Germinal center (tissue), 1 donor: Measurements from ENCODE around the gene SPATA2L.
A peak's percentile ranks its signal among the peaks of the same experiment; 100 is the strongest.
"Not testable (repeated sequence)": the region's sequence is repeated elsewhere in the genome, so short reads cannot be mapped to it uniquely, and the experiment has no call there.

ENCODE experiments used
- DNase-seq: peaks from one replicate; pipeline ENCODE4 v3.0.0; 2012; ENCODE audit warnings: mixed read lengths, low spot score

The SPATA2L gene

DNA sequence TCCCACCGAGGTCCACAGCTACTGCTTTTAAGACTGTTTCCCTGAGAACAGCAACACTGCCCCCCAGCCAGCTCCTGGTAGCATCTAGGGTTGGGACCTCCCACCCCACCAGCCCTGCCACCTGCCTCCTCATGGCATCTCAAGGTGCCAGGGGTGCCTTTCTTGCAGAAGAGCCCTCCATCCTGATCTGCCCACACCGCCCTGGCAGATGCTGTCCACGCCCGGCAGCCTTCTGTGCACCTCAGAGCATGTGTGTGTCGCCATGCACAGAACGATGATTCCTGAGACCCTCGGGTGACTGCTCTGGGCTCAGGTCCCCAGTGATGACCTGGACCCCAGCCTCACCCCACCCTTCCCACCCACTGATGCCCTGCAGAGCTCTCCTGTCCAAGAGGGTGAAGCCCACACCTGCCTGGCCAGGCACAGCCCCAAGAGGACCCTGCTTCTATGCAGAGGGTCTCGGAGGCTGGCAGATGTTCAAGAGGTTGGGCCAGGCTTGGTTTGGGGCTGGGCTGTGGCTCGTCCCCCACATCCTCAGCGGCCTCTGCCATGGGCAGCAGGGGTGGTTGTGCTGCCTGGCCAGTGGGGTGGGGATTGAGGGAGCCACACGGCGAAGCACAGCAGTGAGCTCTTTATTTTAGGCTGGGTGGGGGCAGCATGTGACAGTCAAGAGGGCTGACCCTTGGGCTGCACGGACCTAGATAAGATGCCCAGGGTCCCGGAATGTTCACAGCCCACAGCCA lies 5.2 kb upstream of the SPATA2L start:
- DNase-seq: no peak

DNA sequence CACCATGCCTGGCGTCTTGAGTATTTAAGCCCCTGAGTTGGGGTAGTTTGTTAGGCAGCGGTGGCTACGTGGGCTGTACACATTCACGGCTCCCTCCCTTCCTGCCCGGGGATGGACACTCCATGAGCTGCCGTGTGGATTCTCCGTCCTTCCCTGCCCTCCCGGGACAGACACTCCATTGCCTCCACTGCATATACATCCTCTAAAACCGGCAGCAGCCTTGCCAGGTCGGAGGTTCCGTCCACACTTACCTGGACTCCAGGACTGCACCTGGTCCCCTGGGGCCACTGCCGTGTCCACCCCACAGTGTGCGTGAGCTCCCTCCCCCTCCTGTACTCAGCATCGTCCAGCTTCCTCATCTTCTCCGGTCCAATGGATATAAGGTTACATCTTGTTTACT lies 3.5 kb upstream of the SPATA2L start:
- DNase-seq: no peak

DNA sequence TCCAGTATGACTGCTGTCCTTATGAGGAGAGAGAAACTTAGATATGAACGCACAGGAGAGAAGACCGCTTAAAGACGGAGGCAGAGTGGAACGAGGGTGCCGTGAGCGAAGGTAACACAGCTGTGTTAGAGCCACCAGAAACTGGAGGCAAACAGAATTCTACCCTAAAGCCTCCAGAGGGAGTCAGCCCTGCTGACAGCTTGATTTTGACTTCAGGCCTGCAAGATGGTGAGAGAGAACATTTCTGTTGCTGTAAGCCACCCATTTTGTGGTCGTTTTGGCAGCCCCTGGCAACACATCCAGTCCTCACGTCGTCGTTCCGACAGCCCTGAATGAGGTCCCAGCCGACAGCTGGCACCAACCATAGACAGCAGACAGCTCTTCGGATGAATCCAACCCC lies 2.8 kb upstream of the SPATA2L start:
- DNase-seq: no peak

DNA sequence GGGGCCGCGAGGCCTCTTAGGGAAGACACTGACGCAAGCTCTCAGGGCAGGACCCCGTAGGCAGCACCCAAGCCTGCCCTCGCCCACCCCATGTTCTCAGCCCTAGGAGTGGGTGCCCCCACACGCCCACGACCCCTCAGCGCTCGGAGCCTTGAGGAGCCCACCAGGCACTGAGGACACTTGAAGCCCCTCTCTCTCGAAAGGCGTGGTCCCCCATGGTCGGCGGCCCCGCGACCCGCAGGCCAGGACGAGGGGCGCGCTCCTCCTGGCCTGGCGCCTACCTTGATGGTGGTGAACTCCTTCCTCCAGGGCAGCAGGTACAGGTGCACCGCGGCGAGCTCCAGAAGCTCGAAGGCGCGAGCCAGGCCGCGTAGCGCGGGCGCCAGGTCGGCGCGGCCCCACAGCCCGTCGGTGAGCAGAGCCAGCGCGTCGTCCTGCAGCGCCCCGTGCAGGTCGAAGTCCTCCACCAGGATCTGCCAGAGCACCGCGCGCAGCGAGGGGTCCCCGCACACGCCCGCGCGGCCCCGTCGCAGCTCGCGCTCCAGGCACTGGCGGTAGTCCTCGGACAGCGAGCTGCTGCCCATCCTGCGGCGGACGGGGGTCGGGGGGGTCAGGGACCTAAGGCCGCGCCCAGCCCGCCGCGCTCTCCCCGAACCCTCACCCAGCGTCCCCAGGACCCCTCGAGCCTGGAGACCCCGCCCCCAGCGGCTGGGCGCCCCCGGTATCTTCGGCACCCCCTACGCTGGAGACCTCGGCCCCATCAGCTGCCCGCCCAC lies 668 bp downstream of the SPATA2L start:
- DNase-seq: peak; percentile 59

DNA sequence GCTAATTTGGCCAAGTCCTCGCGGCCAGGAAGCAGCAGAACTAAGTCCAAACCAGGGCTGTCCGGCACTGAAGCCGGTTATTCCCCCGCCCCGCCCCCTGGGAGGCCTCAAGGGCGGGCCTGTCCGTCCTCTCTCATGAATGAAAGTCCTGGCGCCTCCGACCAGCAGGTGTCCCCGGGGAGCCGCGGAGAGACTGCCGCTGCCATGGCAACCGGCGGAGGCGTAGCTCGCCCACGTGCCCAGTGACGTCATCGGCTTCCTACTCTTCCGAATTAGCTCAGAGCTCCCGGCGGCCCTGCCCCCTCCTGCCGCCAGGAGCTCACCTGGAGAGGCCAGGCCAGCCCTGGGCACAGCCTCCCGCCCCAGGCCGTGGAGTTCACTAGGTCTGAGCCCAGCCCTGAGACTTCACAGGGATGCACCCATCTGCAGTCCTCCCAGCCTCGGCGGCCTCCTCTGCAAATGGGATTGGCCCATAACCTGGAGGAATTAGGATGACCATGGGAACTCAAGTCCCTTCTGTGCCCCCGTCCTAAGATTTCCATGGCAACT lies 1.3 kb downstream of the SPATA2L start:
- peak; percentile 91 for DNase-seq

DNA sequence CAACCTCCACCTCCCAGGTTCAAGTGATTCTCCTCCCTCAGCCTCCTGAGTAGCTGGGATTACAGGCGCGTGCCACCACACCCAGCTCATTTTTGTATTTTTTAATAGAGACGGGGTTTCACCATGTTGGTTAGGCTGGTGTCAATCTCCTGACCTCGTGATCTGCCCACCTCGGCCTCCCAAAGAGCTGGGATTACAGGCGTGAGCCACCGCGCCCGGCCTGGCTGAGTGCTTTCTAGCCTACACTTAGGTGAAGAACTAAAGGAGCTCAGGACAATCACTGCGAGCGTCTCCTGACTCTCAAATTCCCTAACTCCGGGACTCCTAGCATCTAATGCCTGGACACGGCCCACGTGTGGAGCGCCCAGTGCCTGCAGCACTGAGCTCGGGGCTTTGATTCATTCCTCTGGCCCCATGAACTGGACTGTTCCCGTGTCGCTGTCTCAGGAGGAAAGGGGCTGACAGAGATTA lies 1.8 kb downstream of the SPATA2L start:
- not testable (repeated sequence) for DNase-seq

DNA sequence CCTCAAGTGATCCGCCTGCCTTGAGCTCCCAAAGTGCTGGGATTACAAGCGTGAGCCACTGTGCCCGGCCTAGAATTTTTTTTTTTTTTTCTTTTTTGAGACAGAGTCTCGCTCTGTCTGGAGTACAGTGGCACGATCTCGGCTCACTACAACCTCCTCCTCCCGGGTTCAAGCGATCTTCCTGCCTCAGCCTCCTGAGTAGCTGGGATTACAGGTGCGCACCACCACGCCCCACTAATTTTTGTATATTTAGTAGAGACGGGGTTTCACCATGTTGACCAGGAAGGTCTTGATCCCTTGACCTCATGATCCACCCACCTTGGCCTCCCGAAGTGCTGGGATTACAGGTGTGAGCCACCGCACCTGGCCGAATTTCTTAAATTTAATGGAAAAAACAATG lies 2.8 kb downstream of the SPATA2L start:
- not testable (repeated sequence) for DNase-seq

DNA sequence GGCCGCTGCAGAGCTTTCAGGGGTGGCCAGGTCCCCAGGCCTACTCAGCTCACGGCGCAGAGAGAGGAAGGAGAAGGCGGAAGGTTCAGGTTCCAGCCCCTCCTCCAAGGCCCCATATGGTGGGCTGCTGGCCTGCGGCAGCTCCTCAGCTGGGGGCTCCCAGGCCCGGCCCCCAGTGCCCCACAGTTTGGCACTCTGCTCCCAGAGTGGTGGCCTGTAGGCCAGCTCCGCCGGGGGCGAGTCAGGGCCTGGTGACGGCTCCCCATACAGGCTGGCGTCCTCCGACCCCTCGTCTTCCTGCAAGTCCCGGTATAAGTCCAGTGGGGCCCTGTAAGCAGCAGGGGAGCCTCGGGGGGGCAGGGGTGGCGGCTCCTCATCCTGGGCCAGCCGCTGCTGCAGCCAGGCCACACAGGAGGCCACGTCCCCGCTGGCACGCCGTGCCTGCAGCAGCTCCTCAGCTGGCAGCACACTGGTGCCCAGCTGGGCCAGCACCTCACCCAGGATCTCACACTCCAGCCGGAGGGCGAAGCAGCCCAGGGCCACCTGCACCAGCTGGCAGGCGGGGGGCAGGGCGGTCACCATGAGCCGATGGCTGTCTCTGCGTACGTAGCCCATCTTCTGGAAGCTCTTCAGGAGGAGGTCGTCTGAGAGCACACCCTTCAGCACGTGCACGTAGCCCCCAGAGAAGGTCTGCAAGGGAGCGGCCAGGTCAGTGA lies 3.7 kb downstream of the SPATA2L start:
- no peak for DNase-seq

DNA sequence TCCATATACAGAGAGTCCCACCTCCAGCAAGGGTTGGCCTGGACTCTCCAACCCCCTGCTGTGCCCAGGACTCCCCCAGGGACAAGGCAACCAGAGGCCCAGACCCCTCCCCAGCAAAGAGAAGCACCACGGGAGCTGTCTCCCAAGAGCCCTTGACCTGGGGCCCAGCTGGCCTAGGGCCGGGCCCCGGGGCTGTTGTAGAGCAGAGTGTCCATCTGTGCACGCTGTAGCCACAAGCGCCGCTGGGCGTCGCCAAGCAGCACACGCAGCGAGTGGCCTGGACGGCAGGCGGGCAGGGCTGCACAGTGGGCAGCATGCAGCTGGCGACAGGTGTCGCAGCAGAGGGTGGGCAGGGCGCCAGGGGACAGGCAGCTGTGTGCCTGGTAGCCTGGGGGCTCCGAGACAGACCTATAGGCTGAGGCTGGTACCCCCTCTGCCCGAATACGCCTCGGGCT lies 4.3 kb downstream of the SPATA2L start:
- no peak for DNase-seq

DNA sequence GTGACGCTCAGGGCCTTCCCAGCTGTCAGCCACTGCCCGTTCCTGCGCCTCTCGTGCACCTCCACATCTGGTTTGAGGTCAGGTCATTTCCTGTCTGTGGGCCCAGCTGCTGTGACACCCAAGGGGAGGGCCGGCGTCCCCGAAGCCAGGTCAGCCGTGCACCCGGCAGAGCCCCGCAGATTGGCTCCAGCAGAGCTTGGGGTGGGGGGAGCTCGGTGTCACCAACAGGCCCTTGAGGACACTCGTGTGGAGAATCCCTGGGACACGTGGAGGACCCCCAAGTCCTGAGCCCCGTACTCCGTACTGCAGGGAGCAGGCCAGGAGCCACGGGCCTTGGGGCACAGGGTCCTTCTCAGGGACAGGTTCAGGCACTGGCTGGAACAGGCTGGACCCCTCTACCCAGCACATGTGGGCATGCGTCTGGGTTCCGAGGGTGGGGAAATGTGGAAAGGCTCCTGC lies 4.8 kb downstream of the SPATA2L start:
- no peak for DNase-seq

DNA sequence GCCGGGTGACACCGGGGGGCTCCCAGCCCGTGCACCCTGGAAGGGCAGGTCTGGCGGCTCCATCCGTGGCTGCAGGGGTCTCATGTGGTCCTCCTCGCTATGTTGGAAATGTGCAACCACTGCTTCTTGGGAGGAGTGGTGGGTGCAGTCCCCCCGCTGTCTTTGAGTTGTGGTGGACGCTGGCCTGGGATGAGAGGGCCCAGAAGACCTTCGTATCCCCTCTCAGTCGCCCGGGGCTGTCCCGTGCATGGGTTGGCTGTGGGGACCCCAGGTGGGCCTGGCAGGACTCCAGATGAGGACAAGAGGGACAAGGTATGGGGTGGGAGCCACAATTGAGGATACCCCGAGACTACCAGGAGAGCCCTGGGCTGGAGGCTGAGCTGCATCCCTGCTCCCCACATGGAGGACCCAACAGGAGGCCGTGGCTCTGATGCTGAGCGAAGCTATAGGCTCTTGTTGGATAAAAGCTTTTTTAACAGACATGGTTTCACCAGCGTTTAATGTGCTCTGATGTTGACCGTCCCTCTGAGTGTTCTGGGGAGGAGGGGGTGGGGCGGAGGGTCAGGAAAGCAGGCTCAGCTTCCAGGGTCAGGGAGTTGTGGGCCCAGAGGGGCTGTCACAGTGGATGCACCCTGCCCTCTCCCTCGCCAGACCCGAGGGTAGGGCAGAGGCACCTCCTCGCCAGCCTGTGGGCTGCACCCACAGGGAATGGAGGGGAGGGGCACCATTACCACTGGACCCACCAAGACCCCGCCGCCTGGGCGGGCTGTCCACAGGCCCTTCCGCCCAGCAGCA lies 5.4 kb downstream of the SPATA2L start:
- no peak for DNase-seq

DNA sequence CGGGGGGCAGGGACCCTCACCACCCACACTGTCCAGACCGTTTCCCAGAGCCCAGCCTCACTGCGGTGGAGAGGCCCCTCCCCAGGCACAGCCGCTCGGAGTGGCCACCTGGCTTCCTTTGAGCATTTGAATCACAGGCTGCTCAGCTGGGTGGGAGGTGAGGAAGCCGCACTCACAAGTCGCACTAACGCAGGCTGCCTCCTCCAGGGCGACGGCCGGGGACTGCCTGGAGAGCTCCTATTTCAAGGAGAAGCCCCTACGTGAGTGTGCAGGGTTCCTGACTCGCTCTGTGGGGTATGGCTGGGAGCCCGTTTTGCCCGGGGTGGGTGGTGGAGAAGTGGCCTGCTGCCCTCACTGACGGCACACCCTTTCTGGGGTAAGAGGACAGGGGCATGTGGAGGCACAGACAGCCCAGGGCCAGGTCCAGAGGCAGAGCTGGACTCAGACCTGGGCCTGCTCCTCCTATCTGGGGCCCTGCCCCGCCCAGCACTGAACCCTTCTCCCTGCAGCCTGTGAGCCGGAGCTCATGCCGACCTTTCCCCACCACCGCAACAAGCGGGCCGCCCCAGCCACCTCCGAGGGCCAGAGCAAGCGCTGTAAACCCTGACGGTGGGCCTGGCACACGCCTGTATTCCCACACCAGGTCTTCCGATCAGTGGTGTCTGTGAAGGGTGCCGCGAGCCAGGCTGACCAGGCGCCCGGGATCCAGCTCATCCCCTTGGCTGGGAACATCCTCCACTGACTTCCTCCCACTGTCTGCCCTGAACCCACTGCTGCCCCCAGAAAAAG lies 6.2 kb downstream of the SPATA2L start:
- no peak for DNase-seq

DNA sequence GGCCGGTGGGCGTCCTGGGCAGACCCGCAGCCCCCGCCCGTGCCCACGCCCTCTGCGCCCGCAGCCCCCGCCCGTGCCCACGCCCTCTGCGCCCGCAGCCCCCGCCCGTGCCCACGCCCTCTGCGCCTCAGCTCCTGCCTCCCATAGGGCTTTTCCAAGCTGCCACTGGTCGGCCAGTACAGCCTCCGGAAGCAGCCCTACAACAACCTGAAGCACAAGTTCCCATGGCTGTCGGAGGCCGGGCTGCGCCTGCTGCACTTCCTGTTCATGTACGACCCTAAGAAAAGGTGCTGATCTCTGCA lies 6.8 kb downstream of the SPATA2L start:
- DNase-seq: not testable (repeated sequence)

DNA sequence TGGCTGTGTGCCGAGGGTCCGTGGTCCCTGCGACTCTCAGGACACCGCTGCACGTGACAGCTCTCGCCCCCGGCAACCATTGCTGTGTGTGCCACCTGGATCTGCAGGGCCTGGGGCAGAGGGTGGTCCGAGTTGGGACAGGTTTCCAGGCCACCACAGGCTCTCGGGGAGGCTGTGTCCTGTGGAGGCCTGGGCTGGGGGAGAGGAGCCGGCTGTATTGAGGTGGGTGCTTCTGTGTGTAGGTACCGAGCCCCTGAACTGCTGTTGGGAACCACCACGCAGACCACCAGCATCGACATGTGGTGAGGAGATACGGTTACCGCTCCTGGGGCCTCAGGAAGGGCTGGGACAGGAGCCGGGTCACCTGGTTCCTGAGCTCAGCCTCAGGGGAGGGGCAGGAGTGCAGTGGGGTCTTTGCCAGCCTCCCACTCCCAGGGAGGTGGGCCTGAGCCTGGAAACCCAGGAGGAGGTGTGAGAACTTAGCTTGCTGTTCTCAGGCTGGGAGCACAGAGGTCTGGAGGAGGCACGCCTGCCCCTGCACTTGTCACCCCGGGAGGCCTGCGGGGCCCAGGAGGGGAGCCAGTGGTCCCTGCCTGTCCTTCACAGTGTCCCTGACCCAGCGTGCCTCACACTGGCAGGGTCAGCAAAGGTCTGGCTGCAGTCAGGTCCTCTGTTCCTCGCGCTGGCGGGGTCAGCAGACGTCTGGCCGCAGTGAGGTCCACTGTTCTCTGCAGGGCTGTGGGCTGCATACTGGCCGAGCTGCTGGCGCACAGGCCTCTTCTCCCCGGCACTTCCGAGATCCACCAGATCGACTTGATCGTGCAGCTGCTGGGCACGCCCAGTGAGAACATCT lies 7.3 kb downstream of the SPATA2L start:
- no peak for DNase-seq

DNA sequence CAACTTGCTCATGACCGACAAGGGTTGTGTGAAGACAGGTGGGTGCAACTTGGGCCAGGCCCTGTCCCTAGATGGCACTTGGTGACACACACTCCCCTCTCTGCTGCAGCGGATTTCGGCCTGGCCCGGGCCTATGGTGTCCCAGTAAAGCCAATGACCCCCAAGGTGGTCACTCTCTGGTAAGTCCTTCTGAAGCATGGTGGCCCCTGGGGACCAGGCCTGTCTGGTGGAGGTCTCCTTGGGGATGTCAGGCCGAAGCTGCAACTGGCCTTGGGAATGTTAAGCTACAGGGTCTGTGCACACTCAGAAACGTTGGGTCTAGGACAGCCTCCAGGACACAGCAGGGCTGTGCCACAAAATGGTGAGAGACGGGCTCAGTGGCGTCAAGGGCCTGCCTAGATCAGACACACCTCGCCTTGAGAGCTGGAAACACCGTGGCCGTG lies 8.2 kb downstream of the SPATA2L start:
- DNase-seq: no peak

DNA sequence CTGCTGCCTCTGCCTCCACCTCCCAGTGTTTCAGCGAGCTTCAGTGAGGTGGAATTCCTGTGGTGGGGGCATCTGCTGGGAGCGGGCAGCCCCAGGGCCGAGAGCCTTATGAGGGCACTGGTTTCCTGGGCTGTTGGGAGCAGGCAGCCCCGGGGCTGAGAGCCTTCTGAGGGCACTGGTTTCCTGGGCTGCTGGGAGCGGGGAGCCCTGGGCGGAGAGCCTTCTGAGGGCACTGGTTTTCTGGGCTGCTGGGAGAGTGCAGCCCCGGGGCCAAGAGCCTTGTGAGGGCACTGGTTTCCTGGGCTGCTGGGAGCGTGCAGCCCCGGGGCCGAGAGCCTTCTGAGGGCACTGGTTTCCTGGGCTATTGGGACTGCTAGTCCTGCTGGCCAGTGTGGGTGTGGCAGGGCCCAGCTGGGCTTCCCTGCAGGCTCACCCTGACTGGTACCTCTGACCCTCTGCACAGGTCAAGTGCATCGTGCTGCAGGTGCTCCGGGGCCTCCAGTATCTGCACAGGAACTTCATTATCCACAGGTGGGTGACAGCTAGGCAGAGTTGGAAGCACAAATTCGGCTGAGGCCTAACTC lies 9.4 kb downstream of the SPATA2L start:
- no peak for DNase-seq

DNA sequence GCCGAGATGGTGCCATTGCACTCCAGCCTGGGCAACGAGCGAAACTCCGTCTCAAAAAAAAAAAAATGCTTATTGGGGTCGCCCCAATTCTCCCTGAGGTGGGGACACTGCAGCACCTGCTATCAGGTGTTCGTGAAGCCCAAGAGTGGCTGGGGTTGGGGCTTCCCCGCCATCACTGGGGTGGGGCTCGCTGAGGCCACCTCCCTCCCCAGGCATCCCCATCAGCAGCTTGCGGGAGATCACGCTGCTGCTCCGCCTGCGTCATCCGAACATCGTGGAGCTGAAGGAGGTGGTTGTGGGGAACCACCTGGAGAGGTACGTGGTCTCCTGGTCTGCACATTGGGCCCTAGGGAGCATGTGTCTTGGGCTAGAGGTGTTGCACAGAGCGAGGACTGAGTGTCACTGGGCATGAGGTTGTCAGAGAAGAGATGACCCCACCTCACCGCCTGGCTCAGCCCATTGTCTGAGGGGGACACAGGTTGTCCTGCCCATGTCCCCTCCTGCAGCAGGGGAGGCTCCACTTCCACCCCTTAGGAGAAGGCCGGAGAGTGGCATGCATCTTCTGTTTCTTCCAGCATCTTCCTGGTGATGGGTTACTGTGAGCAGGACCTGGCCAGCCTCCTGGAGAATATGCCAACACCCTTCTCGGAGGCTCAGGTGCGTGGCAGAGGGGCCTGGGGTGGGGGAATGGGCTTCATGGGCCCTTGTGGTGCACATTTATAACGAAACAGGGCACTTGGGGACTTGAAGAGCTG lies 10.1 kb downstream of the SPATA2L start:
- no peak for DNase-seq

DNA sequence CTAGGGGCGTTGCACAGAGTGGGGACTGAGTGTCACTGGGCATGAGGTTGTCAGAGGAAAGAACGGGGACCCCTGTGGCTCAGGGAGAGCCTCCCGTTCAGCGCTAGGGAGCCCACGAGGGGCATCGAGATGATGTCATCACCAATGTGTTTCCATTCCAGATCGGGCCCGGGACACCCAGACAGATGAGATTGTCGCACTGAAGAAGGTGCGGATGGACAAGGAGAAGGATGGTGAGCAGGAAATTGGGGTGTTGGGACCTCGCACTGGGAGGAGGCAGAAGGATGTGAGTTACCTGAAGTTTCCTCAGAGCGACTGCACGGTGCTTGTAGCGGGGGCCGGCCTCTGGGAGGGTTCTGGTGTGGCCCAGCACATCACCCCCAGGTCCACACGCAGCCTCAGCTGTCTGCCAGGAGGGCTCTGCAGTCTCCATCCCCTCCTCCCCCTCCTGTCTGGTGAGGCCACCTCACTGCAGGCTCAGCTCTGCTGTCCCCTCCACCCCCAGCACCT lies 11.1 kb downstream of the SPATA2L start:
- no peak for DNase-seq
